NT2/D1 (cell line): ENCODE data around the gene TMEFF1.

Experiments
- YY1 ChIP-seq: IDR thresholded peaks from 2 replicates; pipeline ENCODE4 v1.6.1; 2011; ENCODE audit not compliant: insufficient read length, insufficient read depth
- ZNF274 ChIP-seq: IDR thresholded peaks from 2 replicates; pipeline ENCODE4 v1.6.1; 2011; ENCODE audit warnings: mild to moderate bottlenecking, low read depth, low read length

- TF ChIP-seq ZNF274 (no peak), YY1 (no peak)
Measured at GRCh38 chr9:100474082-100474923, 1.4 kb downstream of the TMEFF1 start.
